ENCODE data around the gene TFCP2. TPM values are rescaled to one million over a fixed set of nuclear protein-coding genes. Genes with fewer than 3 reads are reported as not detected.

TFCP2 gene
- total and polyA plus RNA-seq, 2 of the 13 experiments (the other 11 are each of a cell fraction or from before 2014, with no cell fraction given), result 7.6 to 10.0 TPM

DNA sequence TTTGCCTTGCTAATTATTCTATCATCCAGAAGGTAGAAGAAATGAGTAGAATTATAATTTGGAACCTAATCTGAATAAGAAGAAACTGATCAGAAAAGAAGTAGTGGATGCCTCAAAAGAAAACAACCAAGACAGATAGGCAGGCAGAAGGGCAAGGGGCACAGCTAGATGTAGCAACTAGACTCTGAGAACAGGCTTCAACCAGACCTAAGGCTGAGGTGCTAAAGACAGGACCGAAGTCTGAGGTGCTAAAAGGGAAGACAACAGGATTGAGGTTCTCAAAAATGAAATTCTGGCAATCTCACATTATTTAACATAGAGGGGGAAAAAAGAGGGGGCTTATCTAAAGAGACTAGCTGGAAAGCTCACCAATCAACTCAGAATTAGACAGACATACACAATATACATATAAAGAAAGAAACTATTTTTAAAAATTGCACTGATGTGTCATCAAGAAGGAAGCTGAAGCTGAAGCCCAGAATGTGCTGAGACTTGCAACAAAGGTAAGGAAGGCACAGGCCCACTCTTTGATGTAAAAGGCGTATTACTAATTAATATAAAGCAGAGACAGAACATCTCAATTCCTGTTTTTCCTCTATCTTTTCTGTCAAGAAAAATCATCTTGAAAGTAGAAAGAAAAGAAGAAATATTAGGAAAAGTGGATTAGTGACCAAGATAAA, 45.7 kb downstream of the TFCP2 start:
- Histone ChIP-seq H4K20me1 (ENCODE audit: insufficient read depth, low read length) (no peaks in the 10 kb centered on the region), H3K79me2 (ENCODE audit: insufficient read depth, low read length) (no peaks in the 10 kb centered on the region), H3K4me3 (replicated peaks in 1 of 3; ENCODE audit: insufficient read depth in 1 of 3, low read depth in 2 of 3, low read length in 3 of 3) (no peak overlapping the region), H3K4me2 (ENCODE audit: low read depth, low read length) (no peak overlapping the region), H3K9me3 (ENCODE audit: low read length) (no peaks in the 10 kb centered on the region), H3K27ac (ENCODE audit: extremely low read length, insufficient read depth, low read length) (no peak overlapping the region), H2AFZ (ENCODE audit: low read length) (no peak overlapping the region), H3K36me3 (replicated peaks in 1 of 2; ENCODE audit: control insufficient read depth in 1 of 2, insufficient read depth in 2 of 2, low read length in 2 of 2) (no peaks in the 10 kb centered on the region; a peak in 1 of 5 replicates), H3K27me3 (ENCODE audit: control insufficient read depth in 1 of 2, insufficient read depth in 2 of 2, low read length in 2 of 2) (no peaks in the 10 kb centered on the region), H3K9ac (ENCODE audit: insufficient read depth, low read depth, low read length) (no peak overlapping the region), H3K4me1 (ENCODE audit: insufficient read depth, low read length) (peaks cover 18% of the 10 kb centered on the region)
- no peak for FAIRE-seq
- DNase-seq (ENCODE audit: low spot score), result no peak
- ChIA-PET CTCF (ENCODE audit: low intra/inter-chr PET ratio, low total read pairs) (no interaction called here), POLR2A (no interaction called here)
- no TSS peak for BruUV-seq (replicated peaks)
- in situ Hi-C loops (cut with HindIII; ENCODE audit: extremely low pct_ligation_motif_present, low pct_unique_long_range_greater_than_20kb), result no loop called here
- no peak for ATAC-seq
- WGBS (ENCODE audit: low lambda C conversion rate), result 96% methylated on average over 2 of the region's 2 CpGs
- intact Hi-C loops (cut with micrococcal nuclease; ENCODE audit: unreplicated experiment), result no loop called here
- TF ChIP-seq ZNF660 (CRISPR knock-in tag; IDR thresholded peaks at IDR 0.05; ENCODE audit: borderline replicate concordance, low read depth), result no peak
- no peak for TF ChIP-seq NFE2L1 (CRISPR knock-in tag; IDR thresholded peaks at IDR 0.05; ENCODE audit: borderline replicate concordance)
- no peak for TF ChIP-seq NFYC (CRISPR knock-in tag; IDR thresholded peaks at IDR 0.05)
- no peak for TF ChIP-seq HMG20B (CRISPR knock-in tag; conservative IDR thresholded peaks at IDR 0.05)
- no peak for TF ChIP-seq ZMYM4 (CRISPR knock-in tag; IDR thresholded peaks at IDR 0.05)
- TF ChIP-seq TBX2 (CRISPR knock-in tag; IDR thresholded peaks at IDR 0.05; ENCODE audit: borderline replicate concordance), result no peak
- TF ChIP-seq ZBTB7A (CRISPR knock-in tag; IDR thresholded peaks at IDR 0.05), result no peak
- TF ChIP-seq, protein P1, sequence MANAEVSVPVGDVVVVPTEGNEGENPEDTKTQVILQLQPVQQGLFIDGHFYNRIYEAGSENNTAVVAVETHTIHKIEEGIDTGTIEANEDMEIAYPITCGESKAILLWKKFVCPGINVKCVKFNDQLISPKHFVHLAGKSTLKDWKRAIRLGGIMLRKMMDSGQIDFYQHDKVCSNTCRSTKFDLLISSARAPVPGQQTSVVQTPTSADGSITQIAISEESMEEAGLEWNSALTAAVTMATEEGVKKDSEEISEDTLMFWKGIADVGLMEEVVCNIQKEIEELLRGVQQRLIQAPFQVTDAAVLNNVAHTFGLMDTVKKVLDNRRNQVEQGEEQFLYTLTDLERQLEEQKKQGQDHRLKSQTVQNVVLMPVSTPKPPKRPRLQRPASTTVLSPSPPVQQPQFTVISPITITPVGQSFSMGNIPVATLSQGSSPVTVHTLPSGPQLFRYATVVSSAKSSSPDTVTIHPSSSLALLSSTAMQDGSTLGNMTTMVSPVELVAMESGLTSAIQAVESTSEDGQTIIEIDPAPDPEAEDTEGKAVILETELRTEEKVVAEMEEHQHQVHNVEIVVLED (CRISPR knock-in tag; IDR thresholded peaks at IDR 0.05; ENCODE audit: borderline replicate concordance), result no peak
- TF ChIP-seq, protein P2, sequence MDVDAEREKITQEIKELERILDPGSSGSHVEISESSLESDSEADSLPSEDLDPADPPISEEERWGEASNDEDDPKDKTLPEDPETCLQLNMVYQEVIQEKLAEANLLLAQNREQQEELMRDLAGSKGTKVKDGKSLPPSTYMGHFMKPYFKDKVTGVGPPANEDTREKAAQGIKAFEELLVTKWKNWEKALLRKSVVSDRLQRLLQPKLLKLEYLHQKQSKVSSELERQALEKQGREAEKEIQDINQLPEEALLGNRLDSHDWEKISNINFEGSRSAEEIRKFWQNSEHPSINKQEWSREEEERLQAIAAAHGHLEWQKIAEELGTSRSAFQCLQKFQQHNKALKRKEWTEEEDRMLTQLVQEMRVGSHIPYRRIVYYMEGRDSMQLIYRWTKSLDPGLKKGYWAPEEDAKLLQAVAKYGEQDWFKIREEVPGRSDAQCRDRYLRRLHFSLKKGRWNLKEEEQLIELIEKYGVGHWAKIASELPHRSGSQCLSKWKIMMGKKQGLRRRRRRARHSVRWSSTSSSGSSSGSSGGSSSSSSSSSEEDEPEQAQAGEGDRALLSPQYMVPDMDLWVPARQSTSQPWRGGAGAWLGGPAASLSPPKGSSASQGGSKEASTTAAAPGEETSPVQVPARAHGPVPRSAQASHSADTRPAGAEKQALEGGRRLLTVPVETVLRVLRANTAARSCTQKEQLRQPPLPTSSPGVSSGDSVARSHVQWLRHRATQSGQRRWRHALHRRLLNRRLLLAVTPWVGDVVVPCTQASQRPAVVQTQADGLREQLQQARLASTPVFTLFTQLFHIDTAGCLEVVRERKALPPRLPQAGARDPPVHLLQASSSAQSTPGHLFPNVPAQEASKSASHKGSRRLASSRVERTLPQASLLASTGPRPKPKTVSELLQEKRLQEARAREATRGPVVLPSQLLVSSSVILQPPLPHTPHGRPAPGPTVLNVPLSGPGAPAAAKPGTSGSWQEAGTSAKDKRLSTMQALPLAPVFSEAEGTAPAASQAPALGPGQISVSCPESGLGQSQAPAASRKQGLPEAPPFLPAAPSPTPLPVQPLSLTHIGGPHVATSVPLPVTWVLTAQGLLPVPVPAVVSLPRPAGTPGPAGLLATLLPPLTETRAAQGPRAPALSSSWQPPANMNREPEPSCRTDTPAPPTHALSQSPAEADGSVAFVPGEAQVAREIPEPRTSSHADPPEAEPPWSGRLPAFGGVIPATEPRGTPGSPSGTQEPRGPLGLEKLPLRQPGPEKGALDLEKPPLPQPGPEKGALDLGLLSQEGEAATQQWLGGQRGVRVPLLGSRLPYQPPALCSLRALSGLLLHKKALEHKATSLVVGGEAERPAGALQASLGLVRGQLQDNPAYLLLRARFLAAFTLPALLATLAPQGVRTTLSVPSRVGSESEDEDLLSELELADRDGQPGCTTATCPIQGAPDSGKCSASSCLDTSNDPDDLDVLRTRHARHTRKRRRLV (CRISPR knock-in tag; IDR thresholded peaks at IDR 0.05), result no peak
- TF ChIP-seq PITX1 (CRISPR knock-in tag; IDR thresholded peaks at IDR 0.05), result no peak
- no peak for TF ChIP-seq RBAK (CRISPR knock-in tag; IDR thresholded peaks at IDR 0.05)
- TF ChIP-seq, protein P3, sequence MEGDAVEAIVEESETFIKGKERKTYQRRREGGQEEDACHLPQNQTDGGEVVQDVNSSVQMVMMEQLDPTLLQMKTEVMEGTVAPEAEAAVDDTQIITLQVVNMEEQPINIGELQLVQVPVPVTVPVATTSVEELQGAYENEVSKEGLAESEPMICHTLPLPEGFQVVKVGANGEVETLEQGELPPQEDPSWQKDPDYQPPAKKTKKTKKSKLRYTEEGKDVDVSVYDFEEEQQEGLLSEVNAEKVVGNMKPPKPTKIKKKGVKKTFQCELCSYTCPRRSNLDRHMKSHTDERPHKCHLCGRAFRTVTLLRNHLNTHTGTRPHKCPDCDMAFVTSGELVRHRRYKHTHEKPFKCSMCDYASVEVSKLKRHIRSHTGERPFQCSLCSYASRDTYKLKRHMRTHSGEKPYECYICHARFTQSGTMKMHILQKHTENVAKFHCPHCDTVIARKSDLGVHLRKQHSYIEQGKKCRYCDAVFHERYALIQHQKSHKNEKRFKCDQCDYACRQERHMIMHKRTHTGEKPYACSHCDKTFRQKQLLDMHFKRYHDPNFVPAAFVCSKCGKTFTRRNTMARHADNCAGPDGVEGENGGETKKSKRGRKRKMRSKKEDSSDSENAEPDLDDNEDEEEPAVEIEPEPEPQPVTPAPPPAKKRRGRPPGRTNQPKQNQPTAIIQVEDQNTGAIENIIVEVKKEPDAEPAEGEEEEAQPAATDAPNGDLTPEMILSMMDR (CRISPR knock-in tag; IDR thresholded peaks at IDR 0.05), result no peak
- TF ChIP-seq MYC (CRISPR knock-in tag; IDR thresholded peaks at IDR 0.05; ENCODE audit: borderline replicate concordance), result no peak
- TF ChIP-seq, protein P4, sequence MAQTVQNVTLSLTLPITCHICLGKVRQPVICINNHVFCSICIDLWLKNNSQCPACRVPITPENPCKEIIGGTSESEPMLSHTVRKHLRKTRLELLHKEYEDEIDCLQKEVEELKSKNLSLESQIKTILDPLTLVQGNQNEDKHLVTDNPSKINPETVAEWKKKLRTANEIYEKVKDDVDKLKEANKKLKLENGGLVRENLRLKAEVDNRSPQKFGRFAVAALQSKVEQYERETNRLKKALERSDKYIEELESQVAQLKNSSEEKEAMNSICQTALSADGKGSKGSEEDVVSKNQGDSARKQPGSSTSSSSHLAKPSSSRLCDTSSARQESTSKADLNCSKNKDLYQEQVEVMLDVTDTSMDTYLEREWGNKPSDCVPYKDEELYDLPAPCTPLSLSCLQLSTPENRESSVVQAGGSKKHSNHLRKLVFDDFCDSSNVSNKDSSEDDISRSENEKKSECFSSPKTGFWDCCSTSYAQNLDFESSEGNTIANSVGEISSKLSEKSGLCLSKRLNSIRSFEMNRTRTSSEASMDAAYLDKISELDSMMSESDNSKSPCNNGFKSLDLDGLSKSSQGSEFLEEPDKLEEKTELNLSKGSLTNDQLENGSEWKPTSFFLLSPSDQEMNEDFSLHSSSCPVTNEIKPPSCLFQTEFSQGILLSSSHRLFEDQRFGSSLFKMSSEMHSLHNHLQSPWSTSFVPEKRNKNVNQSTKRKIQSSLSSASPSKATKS (CRISPR knock-in tag; IDR thresholded peaks at IDR 0.05), result no peak

Measured in HepG2 (cell line).